Ascending aorta (tissue), 2 donors: ENCODE data around the gene MRPL52. TPM values are rescaled to one million over a fixed set of nuclear protein-coding genes. Genes with fewer than 3 reads are reported as not detected.

Experiments
- DNase-seq, 2 donors: peaks; one replicate each; pipeline ENCODE4 v3.0.0-alpha.2; 2019; ENCODE audit warnings: low spot score in 2 of 2
- H3K27ac ChIP-seq, 2 donors: fragments of 200-600 bp; sonication (generic); one replicate each; pipeline ENCODE4 v1.5.1; 2016 to 2017; ENCODE audit warnings: mild to moderate bottlenecking in 1 of 2
- H3K27me3 ChIP-seq: fragments of 200-600 bp; sonication (generic); one replicate; pipeline ENCODE4 v1.5.1; 2017
- H3K36me3 ChIP-seq, 2 donors: fragments of 200-600 bp; sonication (generic); one replicate each; pipeline ENCODE4 v1.5.1; 2016
- H3K4me1 ChIP-seq, 2 donors: fragments of 200-600 bp; sonication (generic); one replicate each; pipeline ENCODE4 v1.5.1; 2016 to 2017; ENCODE audit warnings: mild to moderate bottlenecking in 1 of 2
- H3K4me3 ChIP-seq, 2 donors: fragments of 200-600 bp; sonication (generic); one replicate each; pipeline ENCODE4 v1.5.1; 2016 to 2017; ENCODE audit warnings: mild to moderate bottlenecking in 1 of 2
- H3K9me3 ChIP-seq, 2 donors: fragments of 200-600 bp; sonication (generic); one replicate each; pipeline ENCODE4 v1.5.1; 2016
- CTCF ChIP-seq, 3 experiments: fragments of 200-600 bp in 2 of 3; fragments of 450-650 bp in 1 of 3; sonication (generic) in 2 of 3; IDR thresholded peaks; one replicate each; pipeline ENCODE4 v1.5.1; 2016 to 2019; ENCODE audit warnings: antibody characterized with exemption in 3 of 3, mild to moderate bottlenecking in 1 of 3, moderate library complexity in 1 of 3
- intact Hi-C: fragments of 100-400 bp; cut with DNase I; formaldehyde crosslinking; loops from one replicate; pipeline ENCODE4 v1.15.1; 2023
- total RNA-seq: library from RNA; depleted of rRNA; stranded (reverse); fragments of >200 nt; gene quantifications from one replicate; pipeline ENCODE4 v1.1.0, GENCODE V29; 2016

Gene MRPL52
- total RNA-seq, 1 donor from 2014 or later, result 6.6 TPM

GRCh38 chr14:22813145-22813544, 16.5 kb upstream of the MRPL52 start:
- TF ChIP-seq CTCF (IDR thresholded peaks at IDR 0.05), result no peak
- Histone ChIP-seq H3K9me3 (no peaks in the 10 kb centered on the region), H3K36me3 (no peaks in the 10 kb centered on the region), H3K27ac (no peak overlapping the region), H3K27me3 (no peaks in the 10 kb centered on the region), H3K4me1 (peaks cover under 1 to 11% of the 10 kb centered on the region in 2 donors), H3K4me3 (no peak overlapping the region)
- no peak for DNase-seq
- intact Hi-C loops, result loop anchor here (10.0 kb wide), 1 partner anchor 428 kb away; no protein-coding TSS in a partner anchor

- H3K4me3 ChIP-seq, result peak overlapping the region in 1 of 2 donors; percentile 1
Measured at GRCh38 chr14:22814373-22814772, 15.3 kb upstream of the MRPL52 start.

GRCh38 chr14:22814941-22815713, 14.6 kb upstream of the MRPL52 start, which contains the start of gene SLC7A7:
TSS of gene SLC7A7 (minus strand) at chr14:22815435. CDS start at chr14:22813398, 2,037 bp downstream.
- intact Hi-C loops, result loop anchor here (5.0 to 10.0 kb wide), 2 partner anchors 228 to 430 kb away; partner anchors contain the start of gene DAD1
- peak within 1 kb of the TSS; percentile 48 to 88 for H3K27ac ChIP-seq

More at GRCh38 chr14:22814373-22814772, 15.3 kb upstream of the MRPL52 start:
- intact Hi-C loops, result loop anchor here (10.0 kb wide), 1 partner anchor 430 kb away; no protein-coding TSS in a partner anchor
- H3K36me3 ChIP-seq, result no peaks in the 10 kb centered on the region
- no peak for DNase-seq
- H3K9me3 ChIP-seq, result no peaks in the 10 kb centered on the region
- no peak for TF ChIP-seq CTCF (IDR thresholded peaks at IDR 0.05)
- no peaks in the 10 kb centered on the region for H3K27me3 ChIP-seq
- peaks cover 4 to 23% of the 10 kb centered on the region in 2 donors for H3K4me1 ChIP-seq
- H3K27ac ChIP-seq, result no peak overlapping the region

GRCh38 chr14:22819151-22819988, 10.3 kb upstream of the MRPL52 start:
- Histone ChIP-seq H3K4me3 (peak overlapping the region; percentile 31 to 59), H3K27ac (peak overlapping the region; percentile 88 to 89)
- intact Hi-C loops, result loop anchor here (5.0 to 10.0 kb wide), 2 partner anchors 232 to 435 kb away; partner anchors contain the start of gene DAD1

More at GRCh38 chr14:22814941-22815713, 14.6 kb upstream of the MRPL52 start, which contains the start of gene SLC7A7:
- peaks cover 6 to 31% of the 10 kb centered on the region in 2 donors for H3K4me1 ChIP-seq
- no peaks in the 10 kb centered on the region for H3K36me3 ChIP-seq
- no peak for DNase-seq
- peak within 1 kb of the TSS in 1 of 2 donors; percentile 1 for H3K4me3 ChIP-seq
- H3K9me3 ChIP-seq, result no peaks in the 10 kb centered on the region
- no peak for TF ChIP-seq CTCF (IDR thresholded peaks at IDR 0.05)
- no peaks in the 10 kb centered on the region for H3K27me3 ChIP-seq

More at GRCh38 chr14:22819151-22819988, 10.3 kb upstream of the MRPL52 start:
- H3K9me3 ChIP-seq, result no peaks in the 10 kb centered on the region
- no peaks in the 10 kb centered on the region for H3K27me3 ChIP-seq
- peaks cover 6 to 43% of the 10 kb centered on the region in 2 donors for H3K4me1 ChIP-seq
- no peaks in the 10 kb centered on the region for H3K36me3 ChIP-seq
- DNase-seq, result peak in 1 of 2 donors; percentile 80
- no peak for TF ChIP-seq CTCF (IDR thresholded peaks at IDR 0.05)
